GM18517 (cell line): Measurements from ENCODE around the gene CLIP1.
"Not testable (repeated sequence)": the region's sequence is repeated elsewhere in the genome, so short reads cannot be mapped to it uniquely, and the experiment has no call there.

Experiments
- ATAC-seq: cut with Tn5 transposase; IDR thresholded peaks from one replicate; pipeline ENCODE4 v1.9.1; 2021; ENCODE audit warnings: mild to moderate bottlenecking, moderate library complexity; ENCODE audit not compliant: unreplicated experiment

CLIP1 gene

GRCh38 chr12:122437656-122438121 lies 15.2 kb upstream of the CLIP1 start:
- no peak for ATAC-seq

DNA sequence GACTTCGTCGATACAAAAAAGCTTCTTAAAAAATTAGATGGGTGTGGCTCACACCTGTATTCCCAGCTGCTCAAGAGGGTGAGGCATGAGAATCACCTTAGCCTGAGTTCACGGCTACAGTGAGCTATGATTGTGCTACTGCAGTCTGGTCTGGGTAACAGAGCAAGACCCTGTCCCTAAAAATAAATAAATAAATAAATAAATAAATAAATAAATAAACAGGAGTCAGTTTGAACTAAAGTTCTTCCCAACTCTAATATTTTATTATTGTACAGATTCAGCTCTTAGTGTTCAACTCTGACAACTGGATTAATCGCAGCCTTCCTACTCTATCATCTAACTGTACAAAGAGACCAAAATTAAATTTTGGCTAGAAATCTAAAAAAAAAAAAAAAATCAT lies 12.7 kb upstream of the CLIP1 start:
- no peak for ATAC-seq

GRCh38 chr12:122429043-122429442 lies 6.6 kb upstream of the CLIP1 start:
- not testable (repeated sequence) for ATAC-seq

- no peak for ATAC-seq
These were observed 4.9 kb upstream of the CLIP1 start for GRCh38 chr12:122427403-122427802.

- ATAC-seq = no peak
These were observed 1.0 kb upstream of the CLIP1 start for GRCh38 chr12:122423258-122424165.

- ATAC-seq = no peak
These were observed 325 bp upstream of the CLIP1 start for GRCh38 chr12:122422730-122423257.

- ATAC-seq = no peak
These were observed 1.2 kb downstream of the CLIP1 start for GRCh38 chr12:122421187-122421820.

DNA sequence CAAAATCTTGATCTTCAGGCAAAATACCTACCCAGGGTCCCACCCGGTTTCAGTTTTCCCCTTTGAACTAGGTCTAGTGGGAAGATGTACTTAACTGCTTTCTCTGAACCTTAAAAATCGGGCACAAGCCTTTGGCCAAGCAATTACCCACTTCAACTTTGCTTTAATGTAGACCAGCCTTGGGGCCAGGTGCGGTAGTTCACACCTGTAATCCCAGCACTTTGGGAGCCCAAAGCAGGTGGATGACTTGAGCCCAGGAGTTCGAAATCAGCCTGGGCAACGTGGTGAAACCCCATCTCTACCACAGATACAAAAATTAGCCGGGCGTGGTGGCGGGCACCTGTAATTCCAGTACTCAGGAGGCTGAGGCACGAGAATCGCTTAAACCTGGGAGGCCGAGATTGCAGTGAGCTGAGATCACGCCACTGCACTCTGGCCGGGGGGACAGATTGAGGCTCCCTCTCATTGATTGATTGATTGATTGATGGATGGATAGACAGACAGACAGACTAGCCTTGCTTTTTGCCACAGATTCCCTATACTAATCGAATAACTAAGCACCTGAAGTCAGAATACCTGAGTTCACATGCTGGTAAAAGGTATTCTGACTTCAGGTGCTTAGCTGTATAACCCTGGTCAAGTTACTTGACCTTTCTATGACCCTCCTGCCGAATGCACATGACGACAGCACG lies 1.9 kb downstream of the CLIP1 start:
- ATAC-seq = no peak

DNA sequence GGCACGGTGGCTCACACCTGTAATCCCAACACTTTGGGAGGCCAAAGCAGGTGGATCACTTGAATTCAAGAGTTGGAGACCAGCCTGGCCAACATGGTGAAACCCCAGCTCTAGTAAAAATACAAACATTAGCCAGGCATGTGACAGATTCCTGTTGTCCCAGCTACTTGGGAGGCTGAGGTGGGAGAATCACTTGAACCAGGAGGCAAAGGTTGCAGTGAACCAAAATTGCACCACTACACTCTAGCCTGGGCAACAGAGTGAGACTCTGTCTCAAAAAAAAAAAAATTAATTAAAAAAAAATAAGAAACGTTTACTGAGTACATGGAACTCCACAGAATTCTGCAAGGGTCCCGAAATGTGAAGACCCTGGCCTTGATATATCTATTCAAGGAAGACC lies 3.4 kb downstream of the CLIP1 start:
- ATAC-seq = not testable (repeated sequence)

GRCh38 chr12:122415665-122416064 lies 6.8 kb downstream of the CLIP1 start:
- not testable (repeated sequence) for ATAC-seq

DNA sequence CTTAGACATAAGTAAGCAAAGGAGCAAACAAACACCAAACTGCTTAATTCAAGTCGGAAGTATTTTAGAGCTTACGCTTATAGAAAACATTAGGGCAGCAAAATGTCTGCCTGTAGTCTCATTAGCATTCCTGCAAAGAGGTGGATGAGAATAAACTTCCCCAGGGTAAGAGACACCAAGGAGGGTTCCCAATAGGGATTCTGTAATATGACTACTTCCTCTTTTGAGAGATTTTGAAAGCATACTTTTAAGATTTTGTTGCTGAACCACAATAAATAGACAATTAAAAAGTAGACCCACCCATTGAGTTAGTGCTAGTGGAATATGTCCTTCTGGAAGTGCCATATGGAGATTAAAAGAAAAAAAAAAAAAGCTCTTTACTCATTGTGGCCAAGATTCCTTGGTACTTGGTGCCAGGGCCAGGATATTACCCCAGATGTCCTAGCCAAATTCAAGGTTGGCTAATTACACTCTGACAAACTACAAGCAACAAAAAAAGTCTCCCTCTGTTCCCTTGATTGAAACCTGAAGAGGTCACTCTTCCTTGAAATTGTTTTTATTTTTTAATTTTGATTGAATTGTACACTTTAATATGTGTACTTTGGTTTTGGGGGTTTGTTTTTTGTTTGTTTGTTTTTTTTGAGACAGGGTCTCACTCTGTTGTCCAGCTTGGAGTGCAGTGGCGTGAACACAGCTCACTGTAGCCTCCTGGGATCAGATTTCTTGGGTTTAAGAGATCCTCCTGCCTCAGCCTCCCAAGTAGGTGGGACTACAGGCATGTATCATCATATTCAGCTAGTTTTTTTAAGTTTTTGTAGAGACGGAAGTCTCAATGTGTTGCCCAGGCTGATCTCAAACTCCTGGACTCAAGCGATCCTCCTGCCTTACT lies 8.7 kb downstream of the CLIP1 start:
- ATAC-seq = no peak

GRCh38 chr12:122412851-122413433 lies 9.5 kb downstream of the CLIP1 start:
- ATAC-seq = no peak

DNA sequence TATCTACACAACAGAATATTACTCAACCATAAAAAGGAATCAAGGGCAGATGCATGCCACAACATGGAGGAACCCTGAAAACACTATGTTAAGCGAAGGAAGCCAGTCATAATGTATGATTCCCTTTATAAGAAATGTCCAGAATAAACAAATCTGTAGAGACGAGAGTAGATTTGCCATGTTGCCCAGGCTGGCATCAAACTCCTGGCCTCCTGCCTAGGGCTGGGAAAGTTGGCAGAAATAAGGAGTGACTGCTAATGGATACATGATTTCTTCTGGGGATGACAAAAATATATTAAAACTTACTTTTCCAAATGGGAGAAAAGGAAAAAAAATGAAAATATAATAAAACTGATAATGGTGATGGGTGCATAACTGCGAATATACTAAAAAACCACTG lies 10.9 kb downstream of the CLIP1 start:
- no peak for ATAC-seq

DNA sequence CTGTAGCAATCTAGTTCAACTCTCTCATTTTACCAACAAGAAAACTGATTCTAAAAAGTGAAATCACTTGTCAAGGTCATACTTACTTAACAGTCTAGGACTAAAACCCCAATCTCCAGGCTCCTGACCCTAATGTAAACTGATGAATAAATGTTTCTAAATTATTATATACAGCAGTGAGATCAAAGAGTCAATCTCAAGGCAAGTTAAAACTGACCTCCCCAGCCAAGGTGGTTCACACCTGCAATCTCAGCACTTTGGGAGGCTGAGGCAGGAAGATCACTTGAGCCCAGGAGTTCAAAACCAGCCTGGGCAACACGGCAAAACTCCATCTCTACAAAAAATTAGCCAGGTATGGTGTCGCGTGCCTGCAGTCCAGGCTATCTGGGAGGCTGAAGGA lies 15.3 kb downstream of the CLIP1 start:
- no peak for ATAC-seq

GRCh38 chr12:122406701-122407164 lies 15.7 kb downstream of the CLIP1 start:
- ATAC-seq = no peak

DNA sequence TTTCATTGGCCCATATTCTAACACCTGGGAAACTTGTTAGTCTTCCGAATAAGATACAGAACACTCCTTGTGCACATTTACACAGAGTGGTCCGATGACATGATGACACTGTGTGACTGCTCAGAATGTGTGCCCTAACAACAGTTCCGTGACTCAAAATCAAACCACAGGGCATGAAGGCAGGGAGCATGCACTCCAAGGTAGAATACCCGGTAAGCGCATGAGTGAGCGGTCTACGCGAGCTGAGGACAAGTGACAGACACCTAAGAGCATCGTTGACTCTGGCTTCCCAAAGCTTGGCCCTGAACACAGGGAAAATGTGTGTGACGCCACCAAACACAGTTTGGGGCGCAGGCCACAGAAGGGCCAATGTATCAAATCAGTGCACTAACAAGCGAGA lies 18.6 kb downstream of the CLIP1 start:
- ATAC-seq = no peak

- ATAC-seq = peak; percentile 68
These were observed 19.2 kb downstream of the CLIP1 start for GRCh38 chr12:122403115-122403770.

GRCh38 chr12:122402264-122402663 lies 20.2 kb downstream of the CLIP1 start:
- no peak for ATAC-seq
